HG03378 (cell line): Measurements from ENCODE around the gene ZFHX3.
"Not testable (repeated sequence)": the region's sequence is repeated elsewhere in the genome, so short reads cannot be mapped to it uniquely, and the experiment has no call there.

Experiments
- ATAC-seq: cut with Tn5 transposase; IDR thresholded peaks from one replicate; pipeline ENCODE4 v1.9.1; 2021; ENCODE audit warnings: mild to moderate bottlenecking, moderate library complexity; ENCODE audit not compliant: unreplicated experiment

Gene ZFHX3

GRCh38 chr16:73000020-73000906 lies 47.7 kb downstream of the ZFHX3 start:
- ATAC-seq: no peak

DNA sequence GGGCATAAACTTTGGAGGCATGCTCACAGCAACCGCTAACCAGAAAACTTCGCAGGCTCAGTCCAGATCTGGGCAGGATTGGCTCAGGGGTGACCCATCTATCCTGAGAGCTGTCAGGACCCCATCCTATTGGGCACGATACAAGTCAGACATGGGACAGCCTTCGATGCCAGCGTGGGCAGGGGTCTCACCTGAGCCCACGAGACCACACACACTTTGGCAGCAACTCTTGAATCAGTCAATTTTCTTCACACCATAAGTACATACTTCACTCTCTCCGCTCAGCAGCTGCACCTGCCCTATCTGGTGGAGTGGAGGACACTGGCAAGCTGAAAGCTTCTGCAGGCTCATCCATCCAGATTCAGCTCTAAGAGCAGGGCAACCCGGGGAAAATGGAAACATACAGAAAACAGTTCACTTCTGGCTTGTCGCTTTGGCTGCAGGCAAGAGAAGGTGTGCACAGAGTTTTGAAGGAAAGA lies 48.3 kb downstream of the ZFHX3 start:
- no peak for ATAC-seq

- ATAC-seq: no peak
Measured at GRCh38 chr16:72997141-72997542, 50.8 kb downstream of the ZFHX3 start.

GRCh38 chr16:72996291-72997062 lies 51.5 kb downstream of the ZFHX3 start:
- ATAC-seq: no peak

DNA sequence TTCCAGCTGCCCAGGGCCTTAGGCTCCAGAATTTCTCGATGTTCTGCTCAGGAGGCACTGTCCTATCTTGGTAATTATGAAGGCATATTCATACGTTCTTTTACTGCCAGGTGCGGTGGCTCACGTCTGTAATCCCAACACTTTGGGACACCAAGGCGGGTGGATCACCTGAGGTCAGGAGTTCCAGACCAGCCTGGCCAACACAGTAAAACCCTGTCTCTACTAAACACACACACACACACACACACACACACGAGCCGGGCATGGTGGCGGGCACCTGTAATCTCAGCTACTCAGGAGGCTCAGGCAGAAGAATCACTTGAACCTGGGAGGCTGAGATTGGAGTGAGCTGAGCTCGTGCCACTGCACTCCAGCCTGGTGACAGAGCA lies 52.1 kb downstream of the ZFHX3 start:
- not testable (repeated sequence) for ATAC-seq

DNA sequence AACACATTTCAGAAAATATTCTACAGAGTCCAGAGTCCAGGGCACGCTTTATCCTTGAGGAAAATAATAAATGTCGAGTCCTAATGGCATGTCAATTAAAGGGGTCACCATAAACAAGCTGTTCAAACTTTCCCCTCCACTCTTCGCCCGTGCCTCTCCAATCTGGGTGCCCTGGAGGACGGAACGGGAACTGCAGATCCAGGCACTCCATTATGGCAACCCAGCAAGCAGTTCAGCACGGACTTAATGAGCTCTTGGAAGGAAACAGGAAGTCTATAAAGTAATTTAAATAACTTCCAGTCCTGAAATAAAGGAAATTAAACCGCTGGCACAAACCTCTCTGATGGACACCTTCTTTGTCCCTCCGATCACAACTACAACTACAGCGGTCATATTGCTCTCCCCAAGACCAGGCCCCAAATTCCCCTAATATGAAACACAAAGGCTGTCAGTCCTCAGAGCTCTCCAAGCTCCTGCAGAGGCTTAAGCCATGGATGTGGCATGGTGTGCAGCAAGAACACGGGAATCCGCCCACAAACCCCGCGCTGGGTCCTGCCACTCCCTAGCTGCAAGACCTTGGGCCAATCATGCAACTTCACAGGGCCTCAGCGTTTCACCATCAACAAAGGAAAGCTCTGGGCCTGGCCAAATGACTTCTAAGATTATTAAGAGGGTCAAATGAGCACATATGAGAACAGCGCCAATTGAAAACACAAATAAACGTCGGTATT lies 52.6 kb downstream of the ZFHX3 start:
- ATAC-seq: no peak

DNA sequence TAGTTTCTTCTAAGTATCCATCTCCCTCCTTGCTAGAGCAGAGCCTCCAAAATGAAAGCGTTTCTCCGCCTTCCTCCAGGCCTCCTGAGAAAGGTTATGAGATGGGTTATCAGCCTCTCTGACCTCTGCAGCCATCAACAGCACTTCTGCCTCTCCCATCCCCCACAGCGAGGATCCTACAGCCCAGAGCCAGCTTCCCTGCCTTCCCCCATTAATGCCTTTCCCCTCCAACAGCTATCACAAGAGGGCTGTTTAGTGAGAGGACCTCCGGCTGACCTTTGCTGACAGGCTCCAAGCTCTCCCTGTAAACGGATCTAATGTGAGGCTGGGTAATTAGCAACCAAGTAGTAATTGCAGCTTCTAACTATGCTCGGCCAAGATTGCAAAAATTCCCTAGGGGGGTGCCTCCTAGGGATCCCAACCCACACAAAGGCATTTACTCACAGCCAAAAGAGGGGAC lies 55.8 kb downstream of the ZFHX3 start:
- no peak for ATAC-seq

DNA sequence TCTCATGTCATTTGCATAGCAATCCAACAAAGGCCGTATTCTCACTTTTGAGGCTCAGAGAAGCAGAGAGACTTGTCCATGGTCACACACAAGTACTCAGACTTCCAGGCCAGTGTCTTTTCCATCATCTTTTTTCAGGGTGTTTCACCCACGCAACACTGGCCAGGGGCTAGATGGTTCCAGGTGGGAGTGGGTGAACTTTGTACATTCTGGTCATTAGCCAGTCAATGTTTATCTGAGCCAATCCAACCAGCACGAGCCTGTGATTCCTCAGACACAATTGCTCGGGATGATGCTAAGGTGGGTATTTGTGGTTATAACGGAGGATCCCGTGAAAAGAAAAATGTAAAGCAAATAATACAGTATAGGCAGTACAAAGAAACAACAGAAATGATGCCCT lies 56.3 kb downstream of the ZFHX3 start:
- no peak for ATAC-seq

GRCh38 chr16:72991211-72991610 lies 56.7 kb downstream of the ZFHX3 start:
- ATAC-seq: no peak

GRCh38 chr16:72990571-72990970 lies 57.4 kb downstream of the ZFHX3 start:
- no peak for ATAC-seq

GRCh38 chr16:72989579-72990551 lies 58.1 kb downstream of the ZFHX3 start:
- ATAC-seq: no peak

- not testable (repeated sequence) for ATAC-seq
Measured at GRCh38 chr16:72989203-72989578, 58.7 kb downstream of the ZFHX3 start.

DNA sequence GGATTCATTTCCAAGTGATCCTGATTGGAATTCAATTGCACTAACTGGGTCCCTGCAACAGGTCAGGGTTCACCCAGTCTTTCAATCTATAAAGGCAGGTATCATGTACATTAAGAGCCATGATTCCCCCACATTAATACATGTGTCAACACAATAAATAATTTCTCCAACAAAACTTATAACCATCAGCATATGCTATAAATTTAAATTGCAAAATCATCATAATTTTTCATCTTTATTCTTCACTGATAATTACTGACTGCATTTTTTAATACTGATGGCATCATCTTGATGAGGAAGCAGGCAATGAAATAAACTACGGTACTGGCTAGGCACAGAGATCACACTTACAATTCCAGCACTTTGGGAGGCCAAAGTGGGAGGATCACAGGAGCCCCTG lies 59.4 kb downstream of the ZFHX3 start:
- ATAC-seq: no peak

GRCh38 chr16:72987480-72987901 lies 60.4 kb downstream of the ZFHX3 start:
- ATAC-seq: no peak

DNA sequence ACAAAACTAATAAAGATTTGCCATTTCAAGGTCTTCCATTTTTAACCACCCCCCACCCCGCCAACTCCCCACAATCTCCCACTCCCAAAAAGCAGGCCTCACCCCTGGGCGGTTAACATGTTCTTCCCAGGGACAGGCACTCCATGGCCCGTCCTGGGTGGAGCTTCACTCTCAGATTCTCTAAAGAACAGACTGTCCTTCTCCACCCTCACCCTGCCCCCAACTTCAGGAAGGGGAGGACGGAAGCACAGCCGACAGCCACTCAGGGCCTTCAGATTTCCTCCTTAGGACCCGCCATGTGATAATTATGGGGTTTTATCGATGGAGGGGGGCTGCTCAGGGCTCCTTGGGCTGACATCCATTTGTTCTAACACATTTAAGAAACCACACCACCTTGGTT lies 61.9 kb downstream of the ZFHX3 start:
- no peak for ATAC-seq

- ATAC-seq: no peak
Measured at GRCh38 chr16:72985148-72985941, 62.6 kb downstream of the ZFHX3 start.

DNA sequence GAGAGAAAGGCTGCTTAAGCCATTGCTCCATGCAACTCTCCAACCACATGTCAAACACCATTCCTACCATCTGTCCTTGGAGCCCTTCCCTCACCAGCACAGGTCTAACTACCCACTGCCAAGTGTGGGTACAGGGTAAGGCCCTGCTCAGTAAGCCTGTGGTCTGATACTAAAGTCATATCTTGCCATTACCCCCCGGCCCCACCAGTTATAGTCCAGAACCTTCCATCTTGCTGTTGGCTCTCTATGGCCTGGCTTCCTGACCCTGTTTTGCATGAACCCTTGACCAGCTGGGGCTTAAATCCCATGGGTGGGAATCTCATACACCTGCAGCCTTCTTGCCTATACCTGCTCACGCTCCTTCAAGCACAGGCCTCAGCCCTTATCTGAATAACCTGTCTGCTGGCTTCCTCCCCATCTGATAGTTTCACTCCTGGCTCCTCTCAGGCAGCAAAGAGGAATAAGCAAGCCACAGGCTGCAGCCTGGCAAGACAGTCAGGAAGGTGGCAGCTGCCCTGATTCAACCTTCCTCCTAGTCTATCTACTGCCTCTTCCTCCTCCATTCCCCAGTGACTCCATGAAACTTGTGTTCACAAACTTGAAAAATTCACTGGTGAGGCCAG lies 64.1 kb downstream of the ZFHX3 start:
- ATAC-seq: no peak

DNA sequence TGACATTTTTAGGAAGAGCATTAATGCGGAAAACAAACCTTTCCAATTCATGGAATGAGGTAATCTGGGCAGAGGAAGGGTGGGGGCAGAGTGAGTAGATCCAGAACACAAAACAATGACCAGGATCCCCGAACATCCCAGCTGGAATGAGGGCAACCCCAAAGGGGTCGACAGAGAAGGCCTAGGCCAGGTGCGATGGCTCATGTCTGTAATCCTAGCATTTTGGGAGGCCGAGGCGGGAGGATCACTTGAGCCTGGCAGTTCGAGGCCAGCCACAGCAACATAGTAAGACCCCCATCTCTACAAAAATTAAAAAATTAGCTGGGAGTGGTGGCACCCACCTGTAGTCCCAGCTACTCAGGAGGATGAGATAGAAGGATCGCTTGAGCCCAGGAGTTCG lies 64.7 kb downstream of the ZFHX3 start:
- no peak for ATAC-seq

DNA sequence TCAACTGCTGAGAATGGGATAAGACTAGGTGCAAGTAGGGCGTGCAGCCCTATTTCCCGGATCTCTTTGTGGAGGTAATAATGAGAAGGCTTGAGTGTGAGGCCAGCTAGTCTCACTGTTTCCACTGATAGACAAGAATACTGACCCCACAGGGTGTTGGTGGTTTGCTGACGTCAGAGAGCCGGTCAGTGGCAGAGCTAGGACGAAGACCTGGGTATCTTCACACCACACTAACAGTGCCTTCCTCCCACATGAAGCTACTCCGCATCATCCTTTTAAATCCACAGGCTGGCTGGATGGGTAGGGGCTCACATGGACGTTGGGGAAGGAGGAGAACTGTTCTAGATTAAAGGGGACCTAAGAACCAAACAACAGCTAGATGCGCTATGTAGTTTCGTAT lies 68.0 kb downstream of the ZFHX3 start:
- ATAC-seq: no peak
